ENCODE data around the gene DHCR24.
"Not testable (repeated sequence)": the region's sequence is repeated elsewhere in the genome, so short reads cannot be mapped to it uniquely, and the experiment has no call there.

DHCR24 gene

DNA sequence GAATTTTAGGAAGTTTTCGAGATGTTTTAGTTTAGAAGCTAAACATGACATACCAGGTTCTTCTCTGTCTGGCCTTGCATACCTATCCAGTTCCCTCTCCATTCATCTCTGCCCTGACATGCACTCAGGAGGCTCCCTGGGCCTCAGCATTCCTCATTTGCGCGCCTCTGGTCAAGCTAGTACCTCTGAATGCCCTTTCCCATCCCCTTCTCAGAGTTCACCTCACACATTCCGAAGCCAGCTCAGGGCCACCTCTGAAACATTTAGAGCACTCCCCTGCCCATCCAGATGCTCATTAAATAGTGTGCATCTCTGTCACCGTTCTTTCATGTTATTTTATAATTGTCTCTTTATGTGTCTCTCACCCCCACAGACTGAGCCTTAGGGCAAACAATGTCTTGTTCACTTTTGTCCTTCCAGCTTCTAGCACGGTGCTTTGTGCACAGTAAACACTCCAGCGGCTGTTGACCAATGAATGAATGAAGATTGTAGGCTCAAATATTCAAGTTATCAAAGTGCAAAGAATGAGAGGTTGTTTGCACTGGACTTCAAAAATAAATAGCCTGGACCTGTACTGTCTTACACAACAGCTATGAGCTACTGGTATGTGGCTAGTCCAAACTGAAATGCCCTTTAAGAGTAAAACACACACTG lies 1.2 kb upstream of the DHCR24 start:
- H4K20me1 ChIP-seq, result no peaks in the 10 kb centered on the region
- no peaks in the 10 kb centered on the region for H3K27me3 ChIP-seq
- peaks cover 14% of the 10 kb centered on the region for H3K4me1 ChIP-seq
- H3K9ac ChIP-seq, result no peak overlapping the region
- no peak overlapping the region for H3K4me2 ChIP-seq
- TF ChIP-seq Cebpa-rat (IDR thresholded peaks at IDR 0.05), result no peak
- no peak overlapping the region for H3K27ac ChIP-seq
- H3K9me3 ChIP-seq, result peaks cover 9% of the 10 kb centered on the region; the same call in 1 of the 2 replicates
- H3K4me3 ChIP-seq, result no peak overlapping the region
- no peaks in the 10 kb centered on the region for H3K36me3 ChIP-seq

DNA sequence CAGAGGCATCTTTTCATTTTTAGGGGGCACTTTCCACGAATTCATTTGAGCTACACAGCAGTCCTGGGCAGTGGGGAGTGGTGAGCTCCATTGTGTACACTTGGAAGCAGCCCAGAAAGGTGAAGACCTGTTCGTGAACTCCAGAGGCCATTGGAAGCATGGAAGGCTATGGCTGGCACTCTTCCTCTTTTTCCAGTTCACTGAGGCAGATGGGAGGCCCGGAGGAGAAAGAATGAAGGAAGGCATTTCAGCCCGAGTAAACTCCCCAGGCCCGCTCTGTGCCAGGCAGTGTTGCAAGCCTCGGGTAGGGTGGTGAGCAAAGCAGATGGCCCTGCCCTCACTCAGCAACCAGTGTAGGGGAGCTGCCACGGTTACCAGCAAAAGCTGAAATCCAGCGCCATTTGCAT lies 673 bp upstream of the DHCR24 start:
- H3K27ac ChIP-seq, result no peak overlapping the region
- H3K9me3 ChIP-seq, result peaks cover 9% of the 10 kb centered on the region; the same call in 1 of the 2 replicates
- no peak for TF ChIP-seq Cebpa-rat (IDR thresholded peaks at IDR 0.05)
- H3K9ac ChIP-seq, result no peak overlapping the region
- H3K4me3 ChIP-seq, result no peak overlapping the region
- H3K36me3 ChIP-seq, result no peaks in the 10 kb centered on the region
- H3K4me1 ChIP-seq, result peaks cover 14% of the 10 kb centered on the region
- no peaks in the 10 kb centered on the region for H4K20me1 ChIP-seq
- no peaks in the 10 kb centered on the region for H3K27me3 ChIP-seq
- H3K4me2 ChIP-seq, result no peak overlapping the region

DNA sequence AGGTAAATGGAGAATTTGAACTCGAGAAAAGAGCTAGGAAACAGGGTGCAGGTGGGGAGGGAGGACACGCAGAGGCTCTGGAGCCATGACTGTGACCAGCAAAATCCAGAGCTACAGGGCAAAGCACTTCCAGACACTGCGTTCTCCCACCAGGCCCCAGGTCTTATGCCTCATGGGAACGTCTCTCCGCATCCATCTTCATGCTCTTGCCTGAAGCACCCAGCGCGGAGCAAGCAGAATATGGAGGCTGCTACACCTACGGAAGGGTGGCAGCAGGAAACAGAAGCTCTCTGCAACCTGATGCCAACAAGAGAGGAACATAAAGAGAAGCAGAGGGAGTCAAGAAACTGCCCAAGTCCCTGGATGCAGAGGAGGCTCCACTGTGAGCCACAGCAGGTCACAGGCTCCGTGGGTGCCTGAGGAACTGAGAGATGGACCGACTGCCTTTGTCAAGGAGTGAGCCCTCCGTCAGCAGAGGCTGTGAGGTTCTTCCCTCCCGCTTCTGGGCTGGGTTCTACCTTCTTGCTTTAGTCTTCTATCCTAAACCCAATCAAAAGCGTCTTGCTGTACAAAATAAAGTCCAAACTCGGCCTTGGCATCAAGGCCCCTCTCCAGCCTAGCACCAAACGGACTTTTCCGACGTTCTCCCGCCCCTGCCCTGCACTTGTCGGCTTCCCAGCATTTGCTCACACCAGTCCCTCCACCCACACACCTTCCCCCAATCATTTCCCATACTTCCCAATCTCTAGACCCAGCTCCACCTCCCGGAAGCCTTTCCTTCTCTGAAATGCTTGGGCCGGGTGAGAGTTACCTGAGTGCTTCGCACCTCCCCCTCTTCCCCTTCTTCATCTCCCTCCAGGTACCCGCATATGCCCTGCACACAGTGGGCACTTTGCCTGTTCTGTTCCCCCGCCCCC lies 930 bp downstream of the DHCR24 start:
- no peak overlapping the region for H3K9ac ChIP-seq
- H4K20me1 ChIP-seq, result no peaks in the 10 kb centered on the region
- H3K4me2 ChIP-seq, result no peak overlapping the region
- no peaks in the 10 kb centered on the region for H3K36me3 ChIP-seq
- no peak overlapping the region for H3K27ac ChIP-seq
- peaks cover 14% of the 10 kb centered on the region for H3K4me1 ChIP-seq
- no peak overlapping the region for H3K4me3 ChIP-seq
- peaks cover 10% of the 10 kb centered on the region; the same call in 1 of the 2 replicates for H3K9me3 ChIP-seq
- no peaks in the 10 kb centered on the region for H3K27me3 ChIP-seq
- no peak for TF ChIP-seq Cebpa-rat (IDR thresholded peaks at IDR 0.05)

DNA sequence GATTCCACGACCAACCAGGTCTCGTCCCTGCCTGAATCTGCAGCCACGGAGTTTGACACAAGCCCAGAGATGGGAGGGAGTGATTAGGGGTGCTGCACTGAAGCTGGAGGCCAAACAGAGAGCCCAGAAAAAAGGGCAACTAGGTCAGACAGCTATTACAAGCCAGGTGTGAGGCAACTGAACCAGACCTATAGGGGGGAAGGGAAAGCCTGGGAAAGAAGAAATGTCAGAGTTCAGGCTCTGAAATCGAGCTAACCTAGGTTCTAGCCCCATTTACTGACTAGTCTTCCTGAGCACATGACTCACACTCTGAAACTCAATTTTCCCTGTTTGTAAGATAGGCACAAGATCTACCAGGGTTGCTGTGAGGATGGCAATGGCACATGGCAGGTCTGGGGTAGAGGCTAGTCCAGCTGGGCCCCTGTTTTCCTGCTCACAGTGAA lies 1.7 kb downstream of the DHCR24 start:
- Histone ChIP-seq H3K9ac (no peak overlapping the region), H4K20me1 (no peaks in the 10 kb centered on the region), H3K4me2 (no peak overlapping the region), H3K27me3 (no peaks in the 10 kb centered on the region), H3K36me3 (no peaks in the 10 kb centered on the region), H3K4me3 (no peak overlapping the region), H3K4me1 (peaks cover 14% of the 10 kb centered on the region), H3K9me3 (peaks cover 18% of the 10 kb centered on the region; the same call in 1 of the 2 replicates), H3K27ac (no peak overlapping the region)
- no peak for TF ChIP-seq Cebpa-rat (IDR thresholded peaks at IDR 0.05)

DNA sequence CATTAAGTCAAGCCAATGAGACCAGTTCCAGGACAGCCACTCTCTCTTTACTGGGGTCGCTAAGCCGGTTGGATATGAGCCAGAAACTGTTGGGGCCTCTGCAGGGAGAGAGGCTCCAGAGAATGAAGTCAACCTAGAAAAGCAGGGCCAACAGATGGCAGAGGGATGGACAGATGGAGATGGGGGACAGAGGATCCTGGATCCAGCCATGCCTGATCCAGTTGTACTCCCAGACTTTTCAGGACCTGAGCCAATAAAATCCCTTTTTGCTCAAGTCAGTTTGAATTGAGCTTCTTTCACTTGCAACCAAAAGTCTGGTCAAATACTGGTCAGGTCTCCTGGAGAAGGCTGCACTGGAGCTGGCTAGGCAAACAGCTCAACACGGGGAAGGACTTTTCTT lies 2.2 kb downstream of the DHCR24 start:
- no peaks in the 10 kb centered on the region for H3K36me3 ChIP-seq
- H3K4me3 ChIP-seq, result no peak overlapping the region
- H3K9ac ChIP-seq, result no peak overlapping the region
- H3K9me3 ChIP-seq, result peaks cover 18% of the 10 kb centered on the region; the same call in 1 of the 2 replicates
- H3K27ac ChIP-seq, result no peak overlapping the region
- TF ChIP-seq Cebpa-rat (IDR thresholded peaks at IDR 0.05), result no peak
- no peaks in the 10 kb centered on the region for H3K27me3 ChIP-seq
- H3K4me2 ChIP-seq, result no peak overlapping the region
- no peaks in the 10 kb centered on the region for H4K20me1 ChIP-seq
- peaks cover 14% of the 10 kb centered on the region for H3K4me1 ChIP-seq

DNA sequence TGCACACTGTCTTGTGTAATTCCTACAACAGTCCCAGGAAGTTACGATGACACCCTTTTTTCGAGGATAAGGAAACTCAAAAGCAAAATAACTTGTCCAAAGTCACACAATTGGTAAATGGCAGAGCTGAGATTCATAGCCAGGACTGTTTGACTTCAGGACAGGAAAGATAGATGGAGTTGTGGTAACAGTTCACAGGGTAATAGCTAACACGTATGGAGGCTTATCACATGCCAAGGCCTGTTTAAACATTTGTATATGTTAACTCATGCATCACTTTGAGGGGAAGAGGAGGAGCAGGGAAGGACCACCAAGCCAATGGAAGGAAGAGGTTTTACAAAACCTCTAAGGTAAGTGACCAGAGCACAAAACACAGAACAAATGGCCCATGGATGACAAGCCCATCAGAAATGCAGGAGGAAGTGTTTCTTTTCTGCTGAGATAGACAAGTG lies 2.8 kb downstream of the DHCR24 start:
- Histone ChIP-seq H3K27me3 (no peaks in the 10 kb centered on the region), H3K4me3 (no peak overlapping the region), H3K36me3 (no peaks in the 10 kb centered on the region), H3K27ac (no peak overlapping the region), H3K9ac (no peak overlapping the region), H3K9me3 (peaks cover 21% of the 10 kb centered on the region; the same call in 1 of the 2 replicates), H4K20me1 (no peaks in the 10 kb centered on the region), H3K4me2 (peak overlapping the region; percentile 35), H3K4me1 (peaks cover 14% of the 10 kb centered on the region)
- no peak for TF ChIP-seq Cebpa-rat (IDR thresholded peaks at IDR 0.05)

DNA sequence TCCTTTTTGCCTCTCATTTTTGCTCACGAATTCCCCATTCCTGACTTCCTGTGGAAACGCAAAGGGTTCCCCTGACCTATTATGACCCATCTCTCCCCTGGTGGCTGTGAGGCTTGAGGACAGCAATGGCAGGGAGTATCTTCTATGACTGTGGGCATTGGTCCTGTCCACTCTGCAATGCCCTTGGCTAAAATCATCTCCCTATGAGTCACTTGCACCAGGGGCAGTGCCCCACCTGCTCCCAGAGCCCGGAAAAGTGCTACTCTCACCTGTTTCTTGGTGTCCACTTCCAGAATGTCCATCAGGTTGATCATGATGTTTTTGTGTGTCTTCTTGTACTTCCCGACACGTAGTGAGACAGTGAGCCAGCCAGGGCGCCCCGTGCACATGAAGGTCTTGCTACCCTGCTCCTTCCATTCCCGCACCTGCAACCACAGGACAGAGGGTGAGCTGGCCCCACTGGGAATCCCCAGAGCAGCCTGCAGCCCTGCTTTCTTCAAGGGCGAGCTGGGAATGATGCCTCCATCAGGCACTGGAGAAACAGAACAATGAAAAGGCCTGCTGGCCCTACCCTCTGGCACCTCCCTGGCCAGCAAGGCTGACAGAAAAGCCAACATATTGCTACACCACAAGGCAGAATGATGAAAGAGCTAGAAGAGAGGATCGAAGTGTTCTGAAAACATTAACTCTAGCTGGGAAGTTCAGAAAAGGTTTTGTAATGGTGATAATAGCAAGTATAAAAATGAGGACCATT lies 3.5 kb downstream of the DHCR24 start:
- no peaks in the 10 kb centered on the region for H3K27me3 ChIP-seq
- no peak overlapping the region for H3K27ac ChIP-seq
- peaks cover 14% of the 10 kb centered on the region for H3K4me1 ChIP-seq
- no peak for TF ChIP-seq Cebpa-rat (IDR thresholded peaks at IDR 0.05)
- no peak overlapping the region for H3K4me3 ChIP-seq
- no peaks in the 10 kb centered on the region for H3K36me3 ChIP-seq
- H3K9ac ChIP-seq, result no peak overlapping the region
- peaks cover 25% of the 10 kb centered on the region; the same call in 1 of the 2 replicates for H3K9me3 ChIP-seq
- H3K4me2 ChIP-seq, result peak overlapping the region; percentile 35
- no peaks in the 10 kb centered on the region for H4K20me1 ChIP-seq

DNA sequence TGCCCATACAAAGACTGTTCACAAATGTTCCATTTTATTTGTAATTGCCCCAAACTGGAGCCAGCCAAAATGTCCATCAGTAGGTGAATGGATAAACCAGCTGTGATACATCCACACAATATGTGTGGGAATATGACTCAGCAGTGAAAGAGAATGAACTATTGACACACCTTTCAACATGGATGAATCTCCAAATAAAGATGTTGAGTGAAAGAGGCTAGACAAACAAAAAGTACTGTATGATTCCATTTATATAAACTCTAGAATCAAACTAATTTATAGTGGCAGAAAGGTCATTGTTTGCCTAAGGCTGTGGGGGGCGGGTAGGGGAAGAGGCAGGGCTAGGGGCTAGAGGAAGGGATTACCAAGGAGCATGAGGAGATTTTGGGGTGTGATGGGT lies 4.5 kb downstream of the DHCR24 start:
- Histone ChIP-seq H3K4me3 (no peak overlapping the region), H4K20me1 (no peaks in the 10 kb centered on the region), H3K4me1 (peaks cover 14% of the 10 kb centered on the region), H3K27me3 (no peaks in the 10 kb centered on the region), H3K27ac (no peak overlapping the region), H3K36me3 (no peaks in the 10 kb centered on the region), H3K4me2 (no peak overlapping the region), H3K9ac (no peak overlapping the region), H3K9me3 (peaks cover 25% of the 10 kb centered on the region; the same call in 1 of the 2 replicates)
- TF ChIP-seq Cebpa-rat (IDR thresholded peaks at IDR 0.05), result no peak

DNA sequence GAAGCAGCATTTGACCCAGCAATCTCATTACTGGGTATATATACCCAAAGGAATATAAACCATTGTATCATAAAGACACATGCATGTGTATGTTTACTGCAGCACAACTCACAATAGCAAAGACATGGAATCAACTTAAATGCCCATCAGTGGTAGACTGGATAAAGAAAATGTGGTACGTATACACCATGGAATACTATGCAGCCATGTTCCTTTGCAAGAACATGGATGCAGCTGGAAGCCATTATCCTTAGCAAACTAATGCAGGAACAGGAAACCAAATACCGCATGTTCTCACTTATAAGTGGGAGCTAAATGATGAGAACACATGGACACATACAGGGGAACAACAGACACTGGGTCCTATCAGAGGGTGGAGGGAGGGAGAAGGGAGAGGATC lies 5.4 kb downstream of the DHCR24 start:
- not testable (repeated sequence) for H3K4me2 ChIP-seq, H3K27me3 ChIP-seq, H4K20me1 ChIP-seq, H3K9ac ChIP-seq, H3K36me3 ChIP-seq, H3K4me3 ChIP-seq, H3K27ac ChIP-seq
- H3K9me3 ChIP-seq, result peaks cover 17% of the 10 kb centered on the region; the same call in 1 of the 2 replicates
- peaks cover 14% of the 10 kb centered on the region for H3K4me1 ChIP-seq

All from BLaER1 (cell line).